NCI-H146 (cell line): ENCODE data around the gene ADI1.
"Not testable (repeated sequence)": the region's sequence is repeated elsewhere in the genome, so short reads cannot be mapped to it uniquely, and the experiment has no call there.

ENCODE experiments used
- DNase-seq: peaks from one replicate; lab custom pipeline; 2025; lab: John Stamatoyannopoulos, UW

Gene ADI1

DNA sequence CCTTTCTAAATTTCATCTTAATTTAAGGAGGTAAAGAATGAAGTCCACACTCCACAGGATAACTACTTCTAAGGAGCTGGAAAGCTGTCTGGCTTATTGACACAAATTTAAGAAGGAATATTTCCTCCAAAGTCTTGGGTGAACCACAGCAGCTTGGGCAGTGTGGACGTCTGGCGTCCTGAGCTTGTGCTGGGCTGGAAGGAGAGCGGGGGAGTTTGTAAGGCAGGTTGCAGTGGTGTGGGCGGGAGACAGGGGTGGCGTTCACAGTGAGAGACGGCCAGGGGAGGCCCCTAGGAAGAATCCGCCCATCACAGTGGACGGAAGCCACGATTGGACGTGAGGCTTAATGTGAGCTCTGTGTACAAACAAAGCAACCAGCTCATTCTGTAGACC lies 25.7 kb downstream of the ADI1 start:
- DNase-seq, result no peak

DNA sequence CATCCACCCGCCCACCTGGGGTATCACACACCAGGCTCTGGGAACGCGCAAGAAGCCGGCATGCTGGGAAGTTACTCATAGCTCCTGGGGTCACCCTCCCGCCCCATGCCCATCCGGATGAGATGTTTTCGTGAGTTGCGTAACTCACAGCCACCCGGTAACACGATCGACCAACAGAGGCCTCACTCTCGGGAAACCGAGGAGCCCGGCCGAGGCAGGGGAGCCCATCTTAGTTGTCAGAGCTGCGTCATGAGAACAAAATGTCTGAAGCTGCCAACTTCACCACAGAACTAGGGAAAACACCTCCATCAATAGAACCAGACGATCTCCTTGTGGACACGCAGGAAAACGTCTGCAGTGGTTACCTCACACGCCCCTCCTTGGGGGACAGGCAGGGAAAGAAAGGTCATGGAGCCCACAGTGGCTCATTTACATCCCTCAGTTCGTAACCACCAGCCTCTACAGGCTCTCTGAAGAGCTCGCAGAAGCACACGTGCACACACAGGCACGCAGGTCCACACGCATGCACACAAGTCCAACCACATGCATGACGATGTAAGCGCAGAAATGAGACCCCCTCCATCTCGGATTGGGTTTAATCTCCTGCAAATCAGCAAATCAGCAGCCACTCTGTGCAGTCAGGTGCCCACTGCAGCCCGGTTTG lies 26.2 kb downstream of the ADI1 start:
- DNase-seq, result no peak

DNA sequence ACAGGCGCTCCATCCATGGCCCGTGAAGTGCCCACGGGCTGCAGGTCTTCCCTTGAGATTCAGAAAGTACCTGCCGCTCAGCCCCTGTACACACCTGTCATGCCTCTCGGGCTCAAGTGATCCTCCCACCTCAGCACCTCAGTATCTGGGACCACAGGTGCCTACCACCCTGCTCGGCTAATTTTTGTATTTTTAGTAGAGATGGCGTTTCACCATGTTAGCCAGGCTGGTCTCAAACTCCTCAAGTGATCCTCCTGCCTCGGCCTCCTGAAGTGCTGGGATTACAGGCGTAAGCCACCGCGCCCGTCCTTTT lies 26.9 kb downstream of the ADI1 start:
- DNase-seq, result not testable (repeated sequence)

GRCh38 chr2:3491716-3492474 lies 27.4 kb downstream of the ADI1 start:
- no peak for DNase-seq

DNA sequence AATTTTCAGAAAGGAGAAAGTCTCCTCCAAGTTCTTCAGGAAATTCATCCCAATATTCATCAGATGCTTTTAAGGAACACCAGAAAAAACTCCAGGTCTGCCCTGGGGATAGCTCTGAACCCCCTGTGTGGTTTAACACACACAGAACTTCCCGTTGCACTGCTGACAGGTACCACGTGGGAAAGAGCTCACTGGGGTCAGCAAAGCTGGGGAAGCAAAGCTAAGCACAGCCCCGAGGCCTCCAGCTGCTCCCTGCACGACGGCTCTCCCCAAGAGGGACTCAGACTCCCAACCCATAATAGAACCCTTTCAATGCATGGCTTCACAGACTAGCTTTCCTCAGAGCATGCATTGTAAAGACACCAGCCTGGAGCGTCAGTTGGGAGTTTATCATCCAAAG lies 28.0 kb downstream of the ADI1 start:
- DNase-seq, result no peak

GRCh38 chr2:3490191-3491170 lies 28.9 kb downstream of the ADI1 start:
- no peak for DNase-seq

DNA sequence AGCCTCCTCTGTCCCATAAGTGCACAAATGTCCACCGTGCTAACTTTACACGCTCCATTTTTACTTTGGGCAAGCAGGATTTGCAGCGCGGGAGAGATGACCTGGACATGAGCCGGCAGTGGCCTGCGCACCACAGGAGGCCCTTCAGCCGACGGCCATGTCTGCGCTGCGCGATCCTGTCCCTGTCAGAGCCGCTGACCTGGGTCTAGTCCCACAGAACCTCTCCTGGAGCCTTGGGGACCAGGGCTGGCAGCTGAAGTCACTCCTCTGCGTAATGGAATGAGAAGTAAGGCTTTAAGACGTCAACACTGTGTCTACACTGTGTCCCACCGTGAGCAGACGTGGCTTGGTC lies 29.6 kb downstream of the ADI1 start:
- DNase-seq, result no peak

DNA sequence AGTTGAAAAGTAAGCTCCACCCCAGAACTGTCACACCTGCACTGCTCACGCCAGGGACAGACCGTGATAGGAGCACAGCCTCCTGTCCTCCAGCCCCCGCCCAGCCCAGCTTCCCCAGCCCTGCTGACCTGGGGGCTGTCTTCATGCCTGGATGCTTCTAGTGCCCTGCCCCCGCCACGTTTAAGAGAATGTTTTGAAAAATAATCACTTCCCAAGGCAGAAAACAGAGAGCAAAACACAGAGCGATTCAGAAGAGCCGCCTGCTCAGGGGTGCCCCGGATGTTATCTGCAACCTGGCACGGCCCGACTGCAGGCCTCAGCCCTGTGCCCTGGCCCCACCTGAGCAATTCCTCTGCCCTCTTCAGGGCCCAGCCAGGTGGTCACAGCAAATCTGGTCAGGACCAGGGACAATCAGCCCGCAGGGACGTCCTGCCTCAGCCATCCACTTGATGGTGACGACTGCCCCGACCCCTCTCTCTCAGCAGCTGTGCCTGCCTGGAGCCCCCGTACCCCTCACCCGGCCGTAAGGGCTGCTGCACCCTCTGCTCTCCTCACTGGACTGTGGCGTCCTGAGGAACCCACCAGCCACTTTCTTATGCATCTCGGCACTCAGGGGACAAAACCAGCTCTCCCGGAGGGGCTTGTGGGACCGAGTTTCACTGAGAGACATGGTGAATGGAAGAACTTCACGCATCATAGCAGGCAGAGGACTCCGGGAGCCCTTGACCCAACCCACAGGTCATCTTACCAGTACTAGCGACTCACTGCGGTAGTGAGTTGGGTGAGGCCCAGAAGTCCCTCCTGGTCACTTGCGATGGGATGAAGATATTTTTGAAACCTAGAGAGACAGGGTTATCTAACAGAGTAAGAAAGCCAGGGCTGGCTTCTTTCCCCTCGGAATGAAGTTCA lies 30.2 kb downstream of the ADI1 start:
- no peak for DNase-seq

GRCh38 chr2:3488061-3488531 lies 31.2 kb downstream of the ADI1 start:
- DNase-seq, result no peak

GRCh38 chr2:3487432-3487831 lies 31.9 kb downstream of the ADI1 start:
- no peak for DNase-seq

- DNase-seq, result no peak
These were observed 32.3 kb downstream of the ADI1 start for GRCh38 chr2:3487028-3487425.

DNA sequence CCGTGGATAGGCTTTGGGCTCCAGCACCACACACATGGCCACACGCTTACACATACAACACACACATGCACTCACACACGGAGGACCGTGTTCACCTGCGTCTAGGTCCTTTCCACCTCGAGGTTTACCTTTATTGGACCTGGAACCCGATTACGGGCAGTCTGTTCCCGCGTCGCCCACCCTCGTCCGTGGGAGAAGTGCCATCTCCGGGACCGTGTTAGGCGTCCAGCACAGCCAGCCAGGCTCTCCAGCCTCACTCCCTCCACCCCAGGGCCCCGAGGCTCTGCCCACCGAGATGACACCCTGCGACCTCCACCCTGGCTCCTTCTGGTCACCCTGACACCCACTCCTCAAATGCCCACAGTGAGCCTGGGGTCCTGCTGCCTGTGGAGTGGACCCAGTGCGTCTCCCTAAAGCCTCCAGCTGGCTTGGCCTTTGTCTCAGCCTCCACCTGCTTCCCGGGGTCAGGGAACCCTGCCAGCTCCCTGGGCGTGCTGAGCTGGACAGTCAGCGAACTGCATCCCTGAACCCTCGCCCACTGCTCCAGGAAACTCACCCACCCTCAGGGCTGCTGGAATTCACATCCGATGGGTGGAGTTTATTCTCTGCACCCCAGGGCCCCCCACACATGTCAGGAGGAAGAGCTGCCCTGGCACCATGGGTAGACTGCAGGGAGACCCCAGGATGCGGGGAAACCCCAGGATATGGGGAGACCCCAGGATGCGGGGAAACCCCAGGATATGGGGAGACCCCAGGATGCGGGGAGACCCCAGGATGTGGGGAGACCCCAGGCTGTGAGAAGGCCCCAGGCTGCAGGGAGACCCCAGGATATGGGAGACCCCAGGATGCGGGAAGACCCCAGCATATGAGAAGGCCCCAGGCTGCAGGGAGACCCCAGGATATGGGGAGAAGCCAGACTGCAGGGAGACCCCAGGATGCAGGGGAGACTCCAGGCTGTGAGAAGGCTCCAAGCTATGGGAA lies 33.0 kb downstream of the ADI1 start:
- no peak for DNase-seq

DNA sequence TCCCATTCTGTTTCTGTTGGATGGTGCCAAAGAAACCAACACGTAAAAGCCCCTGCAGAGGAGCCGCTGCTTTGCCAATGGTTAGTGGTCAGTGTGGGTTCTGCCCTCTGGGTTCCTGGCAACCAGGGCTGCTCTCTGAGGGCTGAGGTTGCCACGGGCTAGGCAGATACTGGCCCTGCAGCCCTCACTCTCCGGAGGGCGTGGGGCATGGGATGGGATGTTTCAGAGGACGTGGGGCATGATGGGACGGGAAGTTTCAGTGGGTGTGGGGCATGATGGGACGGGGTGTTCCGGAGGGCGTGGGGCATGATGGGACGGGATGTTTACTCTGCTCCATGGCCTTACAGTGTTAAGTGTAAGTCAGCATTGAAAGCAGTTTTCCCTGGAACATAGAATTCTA lies 34.2 kb downstream of the ADI1 start:
- DNase-seq, result no peak

DNA sequence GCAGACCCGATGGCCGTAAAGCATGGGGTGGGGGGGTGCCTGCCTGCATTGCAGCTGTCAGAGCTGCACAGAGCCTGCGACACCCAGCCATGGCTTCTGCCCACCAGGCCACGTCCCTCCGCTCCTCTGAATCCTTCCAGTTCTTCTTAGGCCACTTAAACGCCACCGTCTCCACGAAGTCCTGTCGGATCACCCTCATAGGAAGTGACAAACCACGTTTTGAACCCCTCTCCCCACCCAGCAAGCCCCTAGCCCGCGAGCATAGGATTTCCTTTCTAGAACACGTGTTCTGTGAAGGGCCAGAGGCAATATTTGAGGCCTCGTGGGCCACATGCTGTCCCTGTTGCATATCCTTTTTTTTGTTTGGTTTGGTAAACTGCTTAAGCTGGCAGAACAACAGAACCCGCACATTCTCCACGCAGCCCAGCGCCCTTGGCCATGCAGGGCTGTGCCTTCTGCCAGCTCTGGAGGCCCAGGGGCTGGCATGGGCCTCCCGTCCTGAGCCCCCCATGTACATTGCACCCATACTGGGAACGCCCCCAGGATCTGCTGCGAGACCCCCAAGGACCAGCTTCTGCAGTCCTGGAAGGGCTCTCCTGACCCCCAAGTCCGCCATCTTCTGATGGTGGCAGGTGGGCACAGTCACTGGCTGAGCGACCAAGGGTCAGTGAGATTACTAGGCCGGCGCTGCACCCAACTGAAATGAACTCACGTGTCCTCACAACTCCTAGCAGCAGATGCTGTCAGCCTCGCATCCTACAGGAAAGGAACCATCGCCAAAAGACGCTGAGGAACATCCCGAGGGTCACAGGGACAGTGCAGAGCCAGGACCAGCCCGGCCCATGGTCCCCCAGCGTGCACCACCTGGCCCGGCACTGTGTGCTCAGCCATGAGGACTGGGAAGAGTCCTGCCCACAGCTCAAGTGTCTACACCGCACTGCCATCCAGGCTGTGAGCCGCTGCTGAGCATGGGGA lies 35.1 kb downstream of the ADI1 start:
- no peak for DNase-seq

DNA sequence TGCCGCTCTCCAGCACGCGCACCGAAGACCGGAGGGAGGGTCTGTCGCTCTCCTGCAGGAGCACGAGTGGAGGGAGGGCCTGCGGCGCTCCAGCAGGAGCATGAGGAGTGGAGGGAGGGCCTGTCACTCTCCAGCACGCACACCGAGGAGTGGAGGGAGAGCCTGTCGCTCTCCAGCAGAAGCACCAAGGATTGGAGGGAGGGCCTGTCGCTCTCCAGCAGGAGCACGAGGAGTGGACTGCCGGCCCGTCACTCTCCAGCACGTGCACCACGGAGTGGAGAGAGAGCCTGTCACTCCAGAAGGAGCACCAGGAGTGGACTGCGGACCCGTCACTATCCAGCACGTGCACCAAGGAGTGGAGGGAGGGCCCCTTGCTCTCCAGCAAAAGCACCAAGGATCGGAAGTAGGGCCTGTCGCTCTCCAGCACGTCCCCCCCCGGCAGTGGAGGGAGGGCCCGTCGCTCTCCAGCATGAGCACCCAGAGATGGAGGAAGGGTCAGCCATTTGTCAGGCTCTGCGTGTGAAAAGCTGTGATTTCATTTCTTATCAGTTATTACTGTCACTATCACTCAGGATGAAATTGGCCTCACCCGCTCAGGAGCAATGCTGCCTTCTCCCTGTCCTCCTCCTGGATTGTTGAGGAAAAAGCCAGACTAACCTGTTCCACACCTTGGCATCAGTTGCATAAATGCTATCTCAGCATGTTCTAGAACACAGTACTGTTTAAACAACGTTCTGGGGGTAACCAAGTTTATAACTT lies 35.9 kb downstream of the ADI1 start:
- no peak for DNase-seq

- no peak for DNase-seq
These were observed 36.9 kb downstream of the ADI1 start for GRCh38 chr2:3482363-3482821.

GRCh38 chr2:3481736-3482362 lies 37.5 kb downstream of the ADI1 start:
- no peak for DNase-seq

DNA sequence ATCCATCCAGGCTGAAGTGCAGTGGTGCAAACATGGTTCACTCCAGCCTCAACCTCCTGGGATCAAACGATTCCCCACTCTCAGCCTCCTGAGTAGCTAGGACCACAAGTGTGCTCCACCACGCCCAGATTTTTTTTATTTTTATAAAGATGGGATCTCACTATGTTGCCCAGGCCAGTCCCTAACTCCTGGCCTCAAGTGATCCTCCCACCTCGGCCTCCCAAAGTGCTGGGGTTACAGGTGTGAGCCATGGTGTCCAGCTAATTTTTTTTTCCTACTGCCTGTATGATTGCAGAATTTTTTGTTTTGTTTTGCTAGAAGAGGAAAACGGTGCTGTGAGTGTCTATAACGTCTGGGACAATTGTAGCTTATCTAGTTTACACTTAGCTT lies 38.3 kb downstream of the ADI1 start:
- no peak for DNase-seq
